GM21528 (cell line): ENCODE data around the gene ADGRG1.

ENCODE experiments used
- ATAC-seq: cut with Tn5 transposase; IDR thresholded peaks from one replicate; pipeline ENCODE4 v1.9.1; 2021; ENCODE audit warnings: mild to moderate bottlenecking, moderate library complexity; ENCODE audit not compliant: unreplicated experiment, low FRiP score

ADGRG1 gene

GRCh38 chr16:57633383-57634064 lies 5.1 kb downstream of the ADGRG1 start:
- ATAC-seq, result no peak

DNA sequence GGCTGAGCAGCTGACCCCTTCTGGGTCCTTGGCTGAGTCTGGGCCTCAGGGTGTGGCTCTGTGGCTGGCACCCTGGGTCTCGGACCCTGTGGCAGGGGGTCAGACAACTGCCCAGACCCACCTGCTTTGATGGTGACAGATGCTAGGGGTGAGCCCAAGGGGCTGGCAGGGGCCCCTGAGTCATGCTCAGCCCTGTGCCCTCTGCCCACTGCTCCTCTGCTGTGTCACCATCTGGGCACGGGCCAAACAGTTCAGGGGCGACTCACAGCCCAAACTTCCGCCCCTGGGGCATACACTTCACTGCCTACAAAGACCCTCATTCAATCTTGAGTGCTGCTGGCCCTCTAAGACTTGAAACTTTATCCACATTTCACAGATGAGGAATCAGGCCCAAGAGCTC lies 5.7 kb downstream of the ADGRG1 start:
- no peak for ATAC-seq

GRCh38 chr16:57635266-57636097 lies 7.1 kb downstream of the ADGRG1 start:
- ATAC-seq, result no peak

- ATAC-seq, result no peak
These were observed 7.8 kb downstream of the ADGRG1 start for GRCh38 chr16:57636184-57636583.

GRCh38 chr16:57637020-57637419 lies 8.6 kb downstream of the ADGRG1 start:
- ATAC-seq, result no peak

DNA sequence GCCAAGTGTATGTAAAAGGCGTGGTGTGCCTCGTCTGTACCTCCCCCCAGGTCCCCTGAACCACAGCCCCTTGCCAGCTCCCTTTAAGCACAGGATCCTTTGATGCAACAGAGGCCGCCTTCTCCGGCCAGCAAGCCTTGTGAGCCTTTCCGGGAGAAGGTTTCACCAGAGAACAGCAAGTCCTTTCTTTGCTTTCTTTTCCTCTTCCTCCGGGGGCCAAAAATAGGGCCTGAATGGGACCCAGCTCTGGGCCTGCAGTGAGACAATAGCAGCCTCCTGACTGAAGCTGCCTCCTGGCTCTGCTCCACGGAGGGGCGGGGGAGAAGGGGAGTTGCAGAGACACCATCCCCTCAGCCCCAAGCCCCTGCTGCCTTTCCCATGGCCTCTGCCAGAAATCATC lies 9.0 kb downstream of the ADGRG1 start:
- ATAC-seq, result no peak

DNA sequence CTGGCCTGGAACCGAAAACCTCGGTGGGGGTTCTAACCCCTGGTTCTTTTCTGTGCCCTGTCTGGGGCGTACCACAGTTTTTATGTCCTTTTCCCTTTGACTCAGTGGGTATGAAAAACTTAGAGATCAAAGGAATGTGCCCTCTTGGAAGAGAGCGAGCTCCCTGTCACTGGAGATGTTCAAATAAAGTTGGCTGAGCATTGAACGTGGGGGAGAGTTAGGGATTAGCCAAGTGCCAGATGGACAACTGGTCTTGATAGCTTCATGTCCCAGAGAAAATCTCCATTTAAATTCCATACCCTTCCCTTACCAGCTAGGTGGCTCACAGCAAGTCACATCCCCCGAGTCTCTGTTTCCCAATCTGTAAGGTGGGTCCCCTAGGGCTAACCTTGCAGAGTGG lies 9.5 kb downstream of the ADGRG1 start:
- no peak for ATAC-seq

DNA sequence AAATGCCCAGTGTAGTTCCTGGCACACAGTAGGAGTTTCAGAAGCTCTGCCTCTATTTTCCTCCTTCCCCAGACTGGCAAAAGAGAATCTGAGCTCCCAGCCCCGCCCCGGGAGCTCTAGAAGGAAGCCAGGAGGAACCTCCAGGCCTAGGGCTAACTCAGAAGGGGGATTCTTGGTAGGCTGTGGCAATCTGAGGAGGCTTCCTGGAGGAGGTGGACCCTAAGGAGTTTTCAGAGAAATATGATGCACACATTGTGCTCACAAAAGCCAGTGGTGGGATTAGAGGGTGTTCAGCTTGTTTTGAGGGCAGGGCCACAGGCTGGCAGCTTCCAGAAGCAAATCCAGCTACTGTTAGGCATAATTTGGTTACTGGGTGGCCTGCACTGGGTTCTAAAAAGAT lies 10.0 kb downstream of the ADGRG1 start:
- ATAC-seq, result no peak

DNA sequence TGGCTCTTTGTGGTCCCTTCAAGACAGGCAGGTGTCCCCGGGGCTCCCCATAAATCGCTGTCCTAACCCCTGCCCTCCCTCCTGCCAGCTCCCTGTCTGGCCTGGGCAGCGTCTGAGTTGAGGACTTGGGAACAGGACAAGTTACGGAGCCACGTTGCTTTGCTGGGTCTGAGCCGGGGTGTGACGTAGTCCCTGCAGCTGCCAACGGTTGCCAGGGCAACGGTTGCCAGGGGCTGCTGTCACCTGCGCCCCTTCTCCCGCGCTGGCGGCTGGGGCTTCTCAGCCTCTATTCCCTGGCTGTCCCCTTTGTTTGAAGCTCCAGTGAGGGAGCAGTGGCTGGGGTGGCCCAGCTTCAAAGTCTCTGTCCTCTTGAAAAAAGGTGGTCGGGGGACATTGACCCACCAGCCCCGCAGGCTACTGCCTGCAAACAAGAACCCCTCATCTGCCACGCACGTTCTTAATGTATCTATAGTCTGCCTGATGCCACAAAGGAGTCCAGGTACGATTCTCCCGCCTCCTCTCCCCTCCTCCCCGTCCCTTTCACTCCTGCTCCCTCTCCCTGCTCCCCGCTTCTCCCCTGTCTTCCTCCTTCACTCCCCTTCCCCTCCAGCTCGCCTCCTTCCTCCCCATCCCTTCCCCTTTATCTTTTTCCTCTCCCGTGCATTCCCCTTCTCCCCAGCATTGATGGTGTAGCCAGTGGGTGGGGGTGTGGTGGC lies 10.9 kb downstream of the ADGRG1 start:
- no peak for ATAC-seq

GRCh38 chr16:57640185-57640584 lies 11.8 kb downstream of the ADGRG1 start:
- ATAC-seq, result no peak

- ATAC-seq, result no peak
These were observed 12.2 kb downstream of the ADGRG1 start for GRCh38 chr16:57640612-57641011.

GRCh38 chr16:57642160-57643135 lies 14.0 kb downstream of the ADGRG1 start:
- ATAC-seq, result no peak

DNA sequence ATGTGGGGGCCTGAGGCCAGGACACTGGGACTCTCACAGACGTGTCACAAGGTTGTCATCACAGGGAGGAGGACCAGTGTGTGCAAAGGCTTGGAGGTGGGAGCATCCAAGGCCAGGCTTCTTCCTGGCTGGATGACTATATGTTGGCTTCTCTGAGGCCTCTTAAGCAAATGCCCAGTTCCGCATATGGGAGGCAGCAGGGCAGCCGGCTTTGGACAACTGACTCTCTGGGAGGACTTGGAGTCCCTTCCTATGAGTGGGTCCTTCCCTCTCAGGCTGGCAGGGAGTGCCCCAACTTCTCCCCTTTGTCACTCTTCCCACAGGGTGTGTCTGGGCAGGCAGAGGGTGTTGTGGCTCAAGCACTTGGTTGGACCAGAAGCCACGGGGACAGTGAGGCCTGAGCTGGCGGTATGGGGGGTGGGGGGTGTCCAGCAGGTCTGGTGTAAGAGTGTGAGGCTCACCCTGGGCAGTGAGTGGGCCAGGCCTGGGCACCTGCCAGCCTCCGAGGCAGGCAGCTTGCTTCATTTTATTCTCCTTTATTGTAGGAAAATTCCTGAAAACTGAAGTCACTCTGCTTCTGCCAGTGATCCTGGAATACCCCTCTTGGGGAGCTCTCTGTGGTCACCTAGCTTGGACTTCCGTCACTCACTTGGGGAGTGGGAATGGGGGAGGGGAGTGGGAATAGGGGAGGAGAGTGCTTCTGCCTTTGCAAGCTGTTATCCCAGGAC lies 14.9 kb downstream of the ADGRG1 start:
- no peak for ATAC-seq

DNA sequence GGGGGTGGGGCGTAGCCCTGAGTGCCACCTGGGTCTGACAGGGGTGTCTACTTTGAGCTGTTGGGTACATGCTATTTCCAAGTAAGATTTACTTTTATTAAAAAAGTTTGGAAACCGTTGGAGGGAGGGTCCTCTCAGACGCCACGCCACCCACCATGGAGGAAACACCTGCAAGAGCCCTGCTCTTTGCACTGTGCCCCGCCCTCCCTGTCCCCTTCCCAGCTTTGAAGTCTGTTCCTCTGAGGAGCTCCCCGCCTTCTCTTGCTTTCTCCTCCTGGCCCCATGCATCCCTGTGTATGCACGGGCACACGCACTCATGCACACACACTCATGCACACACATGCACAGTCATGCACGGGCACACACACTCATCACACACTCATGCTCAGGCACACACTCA lies 15.5 kb downstream of the ADGRG1 start:
- ATAC-seq, result no peak

DNA sequence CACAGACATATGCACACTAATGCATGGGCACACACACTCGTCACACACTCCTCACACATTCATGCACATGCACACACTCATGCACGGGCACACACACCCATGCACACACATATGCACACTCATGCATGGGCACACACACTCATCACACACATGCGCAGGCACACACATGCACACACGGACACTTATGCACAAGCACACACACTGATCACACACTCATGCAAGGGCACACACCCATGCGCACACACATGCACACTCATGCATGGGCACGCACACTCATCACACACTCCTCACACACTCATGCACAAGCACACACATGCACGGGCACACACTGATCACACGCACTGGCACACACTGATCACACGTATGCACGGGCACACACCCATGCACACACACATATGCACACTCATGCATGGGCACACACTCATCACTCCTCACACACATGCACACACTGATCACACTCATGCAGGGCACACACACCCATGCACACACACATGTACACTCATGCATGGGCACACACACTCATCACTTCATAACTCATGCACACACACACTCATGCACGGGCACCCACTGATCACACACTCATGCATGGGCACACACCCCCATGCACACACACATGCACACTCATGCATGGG lies 16.1 kb downstream of the ADGRG1 start:
- no peak for ATAC-seq

DNA sequence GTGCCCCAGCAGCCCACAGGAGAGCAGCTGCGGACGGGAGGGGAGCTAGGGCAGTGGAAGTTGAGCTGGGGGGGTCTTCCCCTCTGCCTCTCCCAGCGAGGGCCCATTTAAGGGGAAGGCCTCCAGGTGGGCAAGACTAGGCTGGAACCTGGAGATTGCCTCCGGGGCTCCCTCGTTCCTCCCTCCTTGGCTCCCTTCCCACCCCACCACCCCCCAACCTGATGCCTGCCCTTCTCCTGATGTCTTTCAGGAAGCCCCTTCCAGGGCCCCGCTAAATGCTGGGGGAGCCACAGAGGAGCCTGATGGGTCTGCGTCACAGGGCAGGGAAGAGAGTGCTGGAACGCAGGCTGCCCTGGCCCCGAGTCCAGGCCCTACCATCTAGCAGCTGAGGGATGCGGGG lies 16.7 kb downstream of the ADGRG1 start:
- ATAC-seq, result no peak

DNA sequence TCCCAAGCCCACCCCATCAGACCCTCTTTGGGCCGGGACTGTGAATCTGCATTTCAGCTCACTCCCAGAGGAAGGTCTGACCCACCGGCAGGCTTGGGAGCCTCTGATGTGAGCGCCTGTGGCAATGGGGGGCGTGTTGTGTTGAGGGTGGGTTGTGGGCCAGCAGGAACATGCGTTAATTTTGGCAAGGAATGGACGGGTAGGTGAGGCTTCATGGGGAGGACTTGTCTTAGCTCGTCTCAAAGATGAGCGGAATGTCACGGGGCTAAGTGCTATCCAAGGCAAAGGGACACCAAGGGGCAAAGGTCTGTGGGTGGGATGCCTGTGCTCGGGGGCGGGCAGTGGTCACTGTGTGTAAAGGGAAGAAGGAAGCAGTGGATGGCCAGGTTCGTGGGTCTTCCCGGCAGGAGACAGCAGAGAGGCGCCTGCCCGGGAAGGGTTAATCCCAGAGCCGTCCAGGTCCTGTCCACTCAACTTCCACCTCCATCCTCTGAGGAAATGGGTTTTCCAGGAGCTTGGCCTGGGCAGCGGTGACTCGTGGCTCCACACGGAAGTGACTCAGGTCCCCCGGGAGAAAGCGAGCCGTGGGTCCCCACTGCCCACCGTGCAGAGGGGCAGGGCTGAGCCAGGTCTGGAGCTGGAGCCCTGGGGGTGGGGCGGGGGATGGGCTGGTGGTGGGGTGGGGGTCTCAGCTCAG lies 17.4 kb downstream of the ADGRG1 start:
- no peak for ATAC-seq

DNA sequence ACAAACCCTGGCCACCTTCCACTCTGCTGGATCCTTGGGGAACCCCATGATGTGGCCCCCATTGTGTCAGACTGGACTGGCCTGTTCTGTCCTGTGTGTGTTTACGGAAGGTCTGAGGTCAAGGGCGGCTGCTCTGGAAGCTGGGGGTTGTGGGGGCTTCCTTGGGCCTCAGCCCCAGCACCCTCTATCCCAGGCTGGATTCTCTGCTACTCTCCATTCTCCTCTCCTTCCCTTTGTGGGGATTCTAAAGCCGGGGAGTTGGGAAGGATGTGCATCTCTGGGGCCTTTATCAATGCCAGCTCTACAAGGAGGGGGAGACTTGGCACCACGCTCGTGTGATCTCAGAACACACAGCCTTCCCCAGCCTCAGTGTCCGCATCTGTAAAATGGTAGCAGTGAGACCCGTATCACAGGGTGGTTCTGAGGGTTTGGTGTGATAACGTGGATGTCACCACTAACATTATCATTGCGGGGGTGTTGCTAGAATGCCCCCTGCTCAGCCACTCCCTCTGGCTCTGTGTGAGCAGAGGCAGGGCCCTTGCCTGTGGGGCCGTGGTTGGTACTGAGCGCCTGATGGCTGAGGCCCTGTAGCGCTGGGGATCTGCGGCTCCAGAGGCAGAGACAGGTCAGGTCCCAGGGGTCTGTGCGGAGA lies 18.1 kb downstream of the ADGRG1 start:
- ATAC-seq, result no peak
